Renal cortex interstitium (tissue), 11 donors: Measurements from ENCODE around the gene CHRNA4. TPM values are rescaled to one million over a fixed set of nuclear protein-coding genes. Genes with fewer than 3 reads are reported as not detected.

Source experiments
- DNase-seq, 11 donors: peaks; one replicate each; pipeline ENCODE4 v3.0.0-alpha.2; 2013; ENCODE audit warnings: low read depth in 9 of 11, low spot score in 4 of 11; ENCODE audit errors: extremely low read depth in 1 of 11
- polyA plus RNA-seq, 3 donors: library from polyadenylated mRNA; unstranded; fragments of 120-200 nt; gene quantifications; one replicate each; pipeline ENCODE4 v1.2.1, GENCODE V29; 2013; ENCODE audit not compliant: insufficient read length in 3 of 3

The CHRNA4 gene
- polyA plus RNA-seq, 3 donors = 9.5 to 37.9 (median 11.4) TPM

DNA sequence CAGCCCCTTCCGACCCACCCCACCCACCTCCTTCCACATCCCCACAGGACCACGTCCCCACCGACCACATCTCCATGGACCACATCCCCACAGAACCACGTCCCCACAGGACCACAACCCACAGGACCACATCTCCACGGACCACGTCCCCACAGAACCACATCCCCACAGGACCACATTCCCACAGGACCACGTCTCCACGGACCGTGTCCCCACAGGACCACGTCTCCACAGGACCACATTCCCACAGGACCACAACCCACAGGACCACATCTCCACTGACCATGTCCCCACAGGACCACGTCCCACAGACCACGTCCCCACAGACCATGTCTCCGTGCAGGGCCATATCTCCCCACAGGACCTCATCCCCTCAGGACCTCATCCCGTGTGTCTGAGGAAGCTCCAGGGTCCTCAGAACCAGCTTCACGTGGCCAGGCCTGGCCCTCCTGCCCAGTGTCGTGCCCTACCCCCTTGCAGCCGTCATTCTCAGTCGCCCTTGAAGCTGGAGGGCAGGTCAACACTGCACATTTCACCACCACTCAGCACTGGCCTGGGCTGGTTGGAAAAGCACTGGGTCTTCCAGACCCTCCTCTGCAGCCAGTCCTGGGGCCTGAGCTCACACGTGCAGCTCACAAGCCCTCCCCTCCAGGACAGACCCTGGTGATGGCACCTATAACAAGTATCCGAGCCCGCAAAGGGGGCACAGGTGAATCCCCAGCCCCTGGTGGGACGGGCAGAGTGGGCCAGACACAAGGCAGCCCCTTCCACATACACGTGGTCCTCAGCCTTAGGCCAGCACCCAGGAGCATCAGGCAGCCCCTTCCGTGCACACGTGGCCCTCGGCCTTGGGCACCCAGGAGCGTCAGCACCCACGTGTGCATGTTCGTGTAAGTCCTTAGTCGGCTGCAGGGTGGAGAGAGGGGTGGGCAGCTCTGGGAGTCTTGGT, 3.9 kb downstream of the CHRNA4 start:
- DNase-seq = no peak

DNA sequence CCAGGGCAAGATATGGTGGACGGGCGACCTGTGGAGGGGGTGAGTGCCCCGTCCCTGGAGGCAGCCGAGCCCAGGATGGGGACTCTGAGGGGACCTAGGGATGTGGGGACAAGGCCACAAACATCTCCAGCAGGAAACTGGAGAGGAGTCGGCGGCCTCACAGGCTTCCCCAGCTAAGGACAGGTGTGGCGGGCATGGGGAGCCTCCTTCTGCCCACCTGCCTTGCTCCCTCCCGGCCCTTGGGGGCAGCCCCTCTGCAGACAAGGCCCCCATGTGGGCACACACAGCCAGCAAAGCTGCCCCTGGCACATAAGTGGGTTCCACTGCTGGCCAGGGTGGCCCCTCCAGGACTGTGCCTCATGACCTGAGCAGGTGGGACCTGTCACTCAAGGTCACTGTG, 4.6 kb downstream of the CHRNA4 start:
- no peak for DNase-seq

DNA sequence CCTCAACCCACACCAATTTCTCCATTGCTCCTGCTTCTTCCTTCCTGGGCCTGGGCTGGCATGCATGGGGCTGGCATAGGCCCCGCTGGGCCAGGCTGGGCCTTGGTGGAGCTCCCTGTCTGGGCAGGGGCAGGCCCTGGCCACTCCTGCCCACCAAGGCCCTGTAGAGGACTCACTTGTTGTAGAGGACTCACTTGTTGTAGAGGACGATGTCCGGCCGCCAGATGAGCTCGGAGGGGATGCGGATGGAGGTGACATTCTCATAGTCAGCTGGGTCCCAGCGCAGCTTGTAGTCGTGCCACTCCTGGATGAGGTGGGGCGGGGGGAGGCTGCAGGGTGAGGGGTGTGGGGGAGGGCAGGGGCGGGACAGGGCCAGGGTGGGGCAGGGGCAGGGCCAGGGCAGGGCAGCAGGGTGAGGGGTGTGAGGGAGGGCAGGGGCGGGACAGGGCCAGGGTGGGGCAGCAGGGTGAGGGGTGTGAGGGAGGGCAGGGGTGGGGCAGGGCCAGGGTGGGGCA, 5.3 kb downstream of the CHRNA4 start:
- no peak for DNase-seq

DNA sequence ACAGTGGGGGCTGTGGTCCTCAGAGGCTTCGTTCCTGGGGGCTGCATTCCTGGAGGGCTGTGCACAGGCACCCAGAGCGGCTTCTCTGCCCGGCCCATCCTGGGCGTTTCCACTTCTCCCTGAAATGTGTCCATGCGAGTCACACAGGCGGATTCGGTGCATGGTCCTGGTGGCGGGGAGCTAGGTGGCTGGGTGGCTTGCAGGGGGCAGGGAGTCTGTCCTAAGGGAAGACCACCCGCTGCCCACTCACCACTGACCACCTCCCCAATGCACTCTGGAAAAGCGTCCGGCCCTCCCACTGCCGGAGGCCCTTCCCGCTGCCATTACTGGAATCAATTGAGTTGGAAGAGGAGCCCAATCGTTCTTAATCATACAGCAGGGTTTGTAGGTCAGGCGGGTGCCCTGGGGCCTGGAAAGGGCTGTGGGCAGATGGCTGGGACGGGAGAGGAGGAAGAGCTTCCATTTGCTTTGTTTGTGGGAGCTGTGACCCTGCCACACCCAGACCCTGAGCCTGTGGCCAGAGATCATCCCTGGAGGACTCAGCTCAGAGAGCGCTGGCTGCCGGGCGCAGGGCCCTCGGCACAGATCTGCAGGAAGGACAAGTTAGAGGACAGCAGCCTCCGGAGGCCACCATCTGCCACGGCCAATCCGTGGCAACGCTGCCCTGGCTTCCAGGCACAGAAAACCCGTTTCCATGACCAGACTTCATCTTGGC, 6.4 kb downstream of the CHRNA4 start:
- no peak for DNase-seq

DNA sequence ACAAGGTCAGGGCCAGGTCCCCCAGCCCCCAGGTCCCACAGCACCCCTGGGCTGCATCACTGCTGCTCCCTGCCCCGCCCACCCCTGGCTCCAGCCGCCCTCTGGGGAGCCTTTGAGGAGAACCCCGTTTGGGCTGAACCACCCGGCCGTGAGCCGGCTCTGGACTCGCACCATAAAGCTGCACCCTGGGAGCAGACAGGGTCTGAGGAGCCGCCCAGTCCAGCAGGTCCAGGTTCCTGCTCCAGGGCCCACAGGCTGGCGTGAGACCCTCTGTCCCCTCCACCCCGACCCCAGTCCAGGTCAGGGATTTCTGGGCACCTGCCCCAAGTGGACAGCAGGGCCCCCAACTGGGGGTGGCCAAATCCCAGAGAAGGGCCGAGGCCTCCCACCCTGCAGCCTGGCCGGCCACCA, 8.3 kb downstream of the CHRNA4 start:
- no peak for DNase-seq

DNA sequence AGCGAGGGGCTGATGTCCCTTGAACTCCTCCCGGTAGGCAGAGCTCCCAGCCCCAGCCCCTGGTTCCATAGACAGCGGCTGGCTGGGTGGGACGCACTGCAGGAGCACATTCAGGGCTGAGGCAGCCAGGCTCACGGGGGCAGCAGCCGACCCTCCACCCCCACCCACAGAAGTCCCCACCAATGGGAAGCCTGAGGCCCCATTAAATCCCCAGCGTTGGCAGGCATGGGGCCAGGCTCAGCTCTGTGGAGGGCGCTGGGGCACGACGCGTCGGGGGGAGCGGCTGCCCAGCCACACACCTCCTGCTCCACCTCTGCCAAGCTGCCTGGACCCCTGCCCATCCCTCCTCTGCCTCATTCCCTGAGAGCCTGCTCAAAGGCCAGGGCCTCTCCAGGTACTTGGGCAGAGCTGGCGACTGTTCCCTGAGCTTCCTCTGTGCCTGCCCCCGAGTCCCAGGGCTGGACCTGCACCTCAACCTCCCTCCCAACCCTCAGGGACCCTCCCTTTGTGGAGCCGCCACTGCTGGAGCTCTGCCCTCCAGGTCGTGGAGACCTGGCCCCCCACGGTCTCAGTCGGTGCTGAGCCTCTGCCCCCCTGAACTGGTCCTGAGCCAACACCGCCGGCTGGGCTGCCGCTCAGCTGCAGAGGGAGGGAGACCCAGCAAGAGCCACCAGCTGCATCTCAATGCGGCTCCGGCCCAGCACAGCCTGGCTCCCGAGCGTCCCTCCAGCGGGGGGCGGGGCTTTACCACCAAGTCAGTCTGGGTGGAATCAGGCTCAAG, 9.1 kb downstream of the CHRNA4 start:
- DNase-seq = peak in 1 of 11 donors; percentile 57

DNA sequence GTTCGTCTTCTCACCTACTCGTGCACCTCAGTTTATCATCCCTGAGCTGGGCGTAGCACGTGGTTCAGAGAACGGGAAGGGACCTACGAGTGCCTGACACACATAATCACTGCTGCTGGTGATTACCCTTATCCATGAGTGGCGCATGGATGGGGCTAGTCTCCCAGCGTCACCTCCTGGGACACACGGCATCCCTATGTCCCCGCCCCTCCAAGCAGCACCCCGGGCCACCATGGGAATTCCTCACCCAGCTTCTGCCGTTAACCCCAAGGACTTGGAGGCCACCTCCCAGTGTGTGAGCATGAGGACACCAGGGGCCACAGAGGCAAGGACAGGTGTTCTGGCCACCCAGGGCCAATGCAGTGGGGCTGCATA, 9.8 kb downstream of the CHRNA4 start:
- no peak for DNase-seq

DNA sequence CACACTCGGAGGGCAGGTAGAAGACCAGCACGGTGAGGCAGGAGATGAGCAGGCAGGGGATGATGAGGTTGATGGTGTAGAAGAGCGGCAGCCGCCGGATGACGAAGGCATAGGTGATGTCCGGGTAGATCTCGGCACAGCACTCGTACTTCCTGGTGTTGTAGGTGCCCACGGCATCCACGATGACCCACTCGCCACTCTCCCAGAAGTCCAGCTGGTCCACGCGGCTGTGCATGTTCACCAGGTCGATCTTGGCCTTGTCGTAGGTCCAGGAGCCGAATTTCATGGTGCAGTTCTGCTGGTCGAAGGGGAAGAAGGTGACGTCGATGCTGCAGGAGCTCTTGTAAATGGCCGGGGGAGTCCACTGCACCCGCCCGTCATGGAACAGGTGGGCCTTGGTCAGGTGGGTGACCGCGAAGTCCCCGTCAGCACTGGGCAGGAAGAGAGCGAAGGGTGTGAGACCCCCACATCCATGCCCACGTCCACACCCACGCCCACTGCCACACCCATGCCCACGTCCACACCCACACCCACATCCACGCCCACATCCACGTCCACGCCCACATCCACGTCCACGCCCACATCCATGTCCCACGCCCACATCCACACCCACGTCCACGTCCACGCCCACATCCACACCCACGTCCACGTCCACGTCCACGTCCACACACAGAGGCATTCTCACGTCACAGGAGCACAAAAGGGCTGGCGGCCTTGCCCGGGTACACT, 10.4 kb downstream of the CHRNA4 start:
- DNase-seq = no peak

DNA sequence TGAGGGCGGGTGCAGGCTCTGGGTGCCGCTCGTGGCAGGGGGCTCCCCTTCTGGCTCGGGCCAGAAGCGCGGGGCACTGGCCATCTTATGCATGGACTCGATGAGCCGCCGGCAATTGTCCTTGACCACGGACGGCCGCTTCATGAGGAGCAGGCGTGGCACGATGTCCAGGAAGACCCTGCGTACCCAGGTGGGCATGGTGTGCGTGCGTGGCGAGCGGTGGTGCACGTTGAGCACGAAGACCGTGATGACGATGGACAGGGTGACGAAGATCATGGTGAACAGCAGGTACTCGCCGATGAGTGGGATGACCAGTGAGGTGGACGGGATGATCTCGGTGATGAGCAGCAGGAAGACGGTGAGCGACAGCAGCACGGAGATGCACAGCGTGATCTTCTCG, 11.0 kb downstream of the CHRNA4 start:
- DNase-seq = no peak

DNA sequence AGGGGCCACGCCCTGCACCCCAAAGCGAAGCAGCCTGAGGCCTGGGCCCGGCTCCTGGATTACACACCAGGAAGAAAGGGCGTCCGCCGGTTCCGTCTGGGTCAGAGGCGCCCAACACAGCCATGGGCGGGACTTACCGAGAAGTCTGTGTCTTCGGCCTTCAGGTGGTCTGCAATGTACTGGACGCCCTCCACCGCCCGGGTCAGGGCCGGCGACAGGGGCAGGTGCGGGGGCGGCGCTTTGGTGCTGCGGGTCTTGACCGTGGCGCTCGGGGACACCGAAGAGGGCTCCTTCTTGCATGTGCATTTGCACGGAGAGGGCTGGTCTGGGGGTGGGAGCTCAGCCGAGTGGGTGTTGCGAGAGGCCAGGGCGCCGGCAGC, 11.6 kb downstream of the CHRNA4 start:
- DNase-seq = no peak

DNA sequence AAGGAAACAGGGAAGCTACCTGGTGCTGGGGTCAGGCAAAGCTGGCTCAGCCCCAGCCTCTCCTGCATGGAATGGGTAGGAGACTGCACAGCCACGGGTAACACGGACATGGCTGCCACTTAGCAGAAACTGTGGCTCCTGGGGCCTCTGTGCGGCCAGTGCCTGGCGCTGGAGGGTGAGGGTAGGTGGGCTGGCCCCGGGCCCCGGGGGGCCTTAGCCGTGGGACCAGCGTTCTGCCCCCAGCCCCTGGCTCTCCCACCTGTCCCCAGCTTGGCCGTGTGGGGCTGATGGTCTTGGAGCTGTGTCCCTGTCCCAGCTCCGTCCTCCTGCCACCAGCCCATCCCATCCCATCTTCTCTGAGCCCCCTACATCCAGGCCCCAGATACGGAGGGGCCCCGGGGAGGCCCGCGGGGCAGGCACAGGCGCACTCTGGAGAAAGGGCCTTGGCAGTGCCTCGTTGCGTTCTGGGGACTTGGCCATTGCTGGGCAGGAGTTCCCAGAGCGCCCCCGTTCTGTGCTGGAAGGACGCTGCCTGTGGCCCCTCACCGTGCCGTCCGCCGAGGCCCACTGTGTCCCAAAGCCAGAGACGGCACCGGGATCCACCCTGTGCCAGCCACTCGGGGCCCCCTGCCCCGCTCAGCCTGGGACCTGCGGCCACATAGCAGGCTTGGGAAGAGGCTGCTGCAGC, 12.2 kb downstream of the CHRNA4 start:
- DNase-seq = no peak

DNA sequence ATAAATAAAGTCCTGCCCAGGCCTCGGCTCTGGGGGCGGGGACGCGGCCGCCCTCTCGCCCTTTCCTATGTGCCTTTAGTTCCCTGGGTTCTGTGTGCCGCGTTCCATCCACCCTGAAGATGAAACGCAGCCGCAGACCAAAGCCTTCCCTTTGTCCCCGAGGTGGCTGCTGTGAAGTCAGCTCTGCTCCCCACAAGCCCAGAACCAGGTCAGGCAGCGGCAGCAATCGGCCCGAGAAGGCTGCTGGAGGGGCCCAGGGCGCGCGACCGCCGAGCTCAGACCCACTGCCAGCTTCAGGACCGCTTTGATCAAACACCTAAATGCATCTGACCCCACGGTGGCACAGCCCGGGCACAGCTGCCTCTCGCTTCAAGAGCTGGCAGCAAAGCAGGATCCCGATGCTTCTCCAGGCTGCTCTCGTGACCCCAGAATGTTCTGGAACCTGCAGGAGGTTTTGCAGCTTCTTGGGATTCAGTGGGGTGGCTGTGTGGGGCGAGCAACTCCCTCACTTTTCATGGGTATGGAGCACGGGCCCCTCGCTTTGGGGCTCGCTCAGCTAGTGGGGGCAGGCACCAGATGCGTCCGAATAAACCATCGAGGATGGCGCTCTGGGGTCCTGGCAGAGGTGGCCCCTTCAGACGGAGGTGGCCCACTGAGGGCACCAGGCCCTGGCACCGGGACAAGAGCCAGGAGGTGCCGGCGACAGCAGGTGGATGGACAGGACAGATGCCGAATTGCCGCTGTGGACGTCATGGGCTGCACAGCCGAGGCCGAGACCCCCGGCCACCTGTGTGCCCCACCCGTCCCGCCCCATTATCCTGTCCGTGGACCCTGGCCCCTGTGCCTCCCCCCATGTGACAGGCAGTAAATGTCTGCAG, 13.0 kb downstream of the CHRNA4 start:
- DNase-seq = no peak

DNA sequence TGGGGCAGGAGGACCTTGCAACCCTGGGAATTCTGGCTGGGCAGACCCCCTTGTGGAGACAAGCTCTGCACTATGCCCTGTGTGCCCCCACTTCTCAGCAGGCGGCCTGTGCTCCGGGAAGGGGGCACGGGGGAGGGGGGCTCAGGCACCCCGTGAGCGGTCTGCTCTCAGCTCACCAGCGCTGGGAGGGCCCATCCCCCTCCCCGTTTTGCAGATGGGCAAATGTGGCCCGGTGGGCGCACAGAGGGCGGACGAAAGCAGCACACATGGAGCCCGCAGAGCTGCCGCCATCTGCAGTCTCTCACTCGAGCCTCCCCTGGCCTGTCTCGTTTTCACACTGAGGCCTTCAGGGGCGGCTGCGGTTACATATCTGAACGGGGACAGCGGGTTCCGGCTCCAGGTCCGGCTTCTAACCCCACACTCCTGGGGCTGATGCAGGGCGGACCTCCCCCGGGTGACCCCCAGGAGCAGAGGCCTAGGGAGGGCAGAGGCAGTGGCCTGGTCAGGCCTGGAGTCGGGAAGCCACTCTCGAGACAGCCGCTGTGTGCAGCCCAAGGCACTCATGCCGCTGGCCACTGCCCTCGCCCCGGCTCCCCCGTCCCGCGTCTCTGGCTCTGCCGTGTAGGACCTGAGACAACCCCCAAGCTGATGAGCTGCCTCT, 13.9 kb downstream of the CHRNA4 start:
- DNase-seq = no peak

DNA sequence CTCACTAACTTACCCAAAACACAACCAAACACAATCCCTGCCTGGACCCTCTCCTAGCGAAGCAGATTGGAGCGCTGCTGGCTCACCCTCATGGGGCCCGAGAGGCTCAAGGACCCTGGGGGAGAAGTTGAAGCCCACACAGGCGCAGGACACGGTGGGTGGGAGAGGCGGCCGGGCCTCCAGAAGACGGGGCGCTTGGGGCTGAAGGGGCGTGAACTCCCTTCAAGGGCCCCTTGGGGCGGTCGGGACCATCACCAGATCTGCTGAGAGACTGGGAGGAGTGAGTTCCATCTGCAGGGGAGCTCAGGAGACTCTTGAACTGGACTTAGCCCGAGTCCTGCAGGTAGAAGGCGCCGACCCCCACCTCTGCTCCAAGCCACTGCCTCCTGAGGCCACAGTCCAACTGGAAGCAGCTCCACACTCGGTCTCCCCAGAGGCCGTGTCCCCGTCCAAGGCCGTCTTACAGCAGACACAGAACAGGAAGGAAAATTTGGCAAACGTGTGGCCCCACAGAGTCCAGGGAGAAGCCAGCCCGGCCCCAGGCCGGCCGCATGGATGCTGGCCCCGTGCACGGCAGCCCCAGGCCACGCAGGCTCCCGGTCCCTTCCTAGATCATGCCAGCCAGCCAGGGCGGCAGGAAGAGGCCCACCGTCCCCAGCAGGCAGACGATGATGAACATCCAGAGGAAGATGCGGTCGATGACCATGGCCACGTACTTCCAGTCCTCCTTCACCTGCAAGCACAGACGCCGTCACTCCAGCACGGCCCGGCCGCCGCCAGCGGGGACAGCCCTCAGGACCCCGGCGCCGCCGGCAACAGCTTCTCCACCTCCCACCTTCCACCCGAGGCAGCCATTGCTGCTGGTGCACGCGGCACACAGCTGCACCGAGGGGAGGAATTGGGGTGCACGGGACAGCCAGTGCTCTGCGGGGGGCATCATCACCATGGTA, 14.7 kb downstream of the CHRNA4 start:
- DNase-seq = no peak

DNA sequence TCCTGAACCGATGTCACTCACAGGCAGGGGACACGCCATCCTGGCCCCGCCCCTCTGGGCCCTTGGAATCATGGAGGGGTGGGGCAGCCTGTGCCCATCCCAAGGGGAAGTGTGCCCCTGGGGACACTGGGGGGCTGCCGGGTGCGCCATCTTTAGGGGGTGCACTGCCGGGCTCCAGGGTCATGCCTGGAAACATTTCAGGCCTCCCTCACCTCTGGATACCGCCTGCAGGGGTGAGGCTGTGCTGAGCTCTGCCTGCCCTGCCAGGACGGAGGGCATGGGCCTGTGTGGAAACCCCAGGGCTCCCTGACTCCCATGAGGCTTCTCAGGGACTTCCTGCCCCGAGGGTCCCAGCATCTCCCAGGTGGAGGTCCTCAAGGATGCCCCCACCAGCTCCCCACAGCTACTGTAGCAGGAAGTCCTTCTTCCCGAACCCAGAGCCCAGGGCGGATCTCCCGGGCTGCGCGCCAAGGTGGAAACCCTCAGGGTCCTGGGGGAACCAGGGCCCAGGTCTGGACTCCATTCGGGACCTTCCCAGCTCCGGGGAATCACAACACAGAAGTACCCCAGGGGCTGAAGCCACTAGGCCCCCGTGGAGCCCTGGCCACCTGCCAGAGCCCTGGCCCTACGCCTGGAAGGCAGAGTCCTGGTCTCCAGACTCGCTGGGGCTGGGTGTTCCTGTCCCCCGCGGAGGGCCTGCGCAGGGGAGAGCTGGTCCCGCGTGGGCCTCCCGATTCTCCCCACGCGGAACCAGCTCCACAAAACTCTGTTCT, 15.6 kb downstream of the CHRNA4 start:
- DNase-seq = no peak
